AG20443 (cell line): ENCODE results near the gene IFITM1.
"Not testable (repeated sequence)": the region's sequence is repeated elsewhere in the genome, so short reads cannot be mapped to it uniquely, and the experiment has no call there.

Experiments used
- DNase-seq: peaks from one replicate; pipeline ENCODE4 v3.0.0; 2012; ENCODE audit warnings: low spot score, mixed read lengths

The IFITM1 gene

GRCh38 chr11:282630-283360, 31.0 kb upstream of the IFITM1 start:
- DNase-seq, result no peak

GRCh38 chr11:283405-284104, 30.3 kb upstream of the IFITM1 start:
- DNase-seq, result no peak

DNA sequence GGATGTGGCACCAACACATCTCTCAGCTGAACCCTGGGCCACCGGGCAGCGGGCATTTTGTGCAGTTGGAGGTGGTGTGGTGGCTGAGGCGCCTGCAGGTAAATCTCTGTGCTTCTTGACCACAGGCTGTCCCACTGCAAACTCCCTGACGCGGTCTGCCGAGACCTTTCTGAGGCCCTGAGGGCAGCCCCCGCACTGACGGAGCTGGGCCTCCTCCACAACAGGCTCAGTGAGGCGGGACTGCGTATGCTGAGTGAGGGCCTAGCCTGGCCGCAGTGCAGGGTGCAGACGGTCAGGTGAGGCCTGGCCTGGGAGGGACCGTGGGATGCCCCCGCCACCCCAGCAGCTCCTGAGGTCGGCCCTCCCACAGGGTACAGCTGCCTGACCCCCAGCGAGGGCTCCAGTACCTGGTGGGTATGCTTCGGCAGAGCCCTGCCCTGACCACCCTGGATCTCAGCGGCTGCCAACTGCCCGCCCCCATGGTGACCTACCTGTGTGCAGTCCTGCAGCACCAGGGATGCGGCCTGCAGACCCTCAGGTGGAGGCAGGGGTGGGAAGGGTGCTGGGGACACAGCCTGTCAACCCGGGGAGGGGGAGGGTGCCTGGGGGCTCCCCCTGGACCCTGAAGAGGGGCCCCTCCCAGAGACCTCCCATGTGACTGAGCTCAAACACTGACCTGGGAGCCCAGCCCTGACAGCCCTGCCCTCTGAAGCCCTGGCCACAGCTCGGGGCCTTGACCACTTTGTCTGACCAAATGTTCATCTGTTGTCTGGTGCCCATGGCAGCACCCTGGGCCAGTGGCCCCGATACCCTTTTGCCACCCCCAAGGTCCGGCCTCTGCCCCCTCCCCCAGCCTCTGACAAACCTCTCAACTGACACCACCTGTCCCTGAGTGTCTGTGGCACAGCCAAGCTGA, 29.5 kb upstream of the IFITM1 start:
- no peak for DNase-seq

- no peak for DNase-seq
Measured at GRCh38 chr11:285021-285893, 28.6 kb upstream of the IFITM1 start.

DNA sequence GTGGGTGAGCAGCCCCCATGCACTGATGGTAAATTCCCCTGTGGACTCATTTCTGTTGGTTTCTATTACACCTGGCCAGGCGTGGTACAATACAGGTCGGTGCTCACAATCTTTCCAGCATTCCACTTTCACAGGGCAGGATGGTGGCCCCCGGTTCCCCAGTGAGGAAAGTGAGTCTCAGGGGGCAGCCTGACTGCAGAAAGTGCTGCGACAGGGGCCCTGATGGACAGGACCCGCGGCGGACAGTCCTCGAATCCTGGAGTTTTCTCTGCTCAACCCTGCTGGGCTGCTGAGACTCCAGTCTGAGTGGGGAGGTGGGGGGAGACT, 28.0 kb upstream of the IFITM1 start:
- DNase-seq, result no peak

DNA sequence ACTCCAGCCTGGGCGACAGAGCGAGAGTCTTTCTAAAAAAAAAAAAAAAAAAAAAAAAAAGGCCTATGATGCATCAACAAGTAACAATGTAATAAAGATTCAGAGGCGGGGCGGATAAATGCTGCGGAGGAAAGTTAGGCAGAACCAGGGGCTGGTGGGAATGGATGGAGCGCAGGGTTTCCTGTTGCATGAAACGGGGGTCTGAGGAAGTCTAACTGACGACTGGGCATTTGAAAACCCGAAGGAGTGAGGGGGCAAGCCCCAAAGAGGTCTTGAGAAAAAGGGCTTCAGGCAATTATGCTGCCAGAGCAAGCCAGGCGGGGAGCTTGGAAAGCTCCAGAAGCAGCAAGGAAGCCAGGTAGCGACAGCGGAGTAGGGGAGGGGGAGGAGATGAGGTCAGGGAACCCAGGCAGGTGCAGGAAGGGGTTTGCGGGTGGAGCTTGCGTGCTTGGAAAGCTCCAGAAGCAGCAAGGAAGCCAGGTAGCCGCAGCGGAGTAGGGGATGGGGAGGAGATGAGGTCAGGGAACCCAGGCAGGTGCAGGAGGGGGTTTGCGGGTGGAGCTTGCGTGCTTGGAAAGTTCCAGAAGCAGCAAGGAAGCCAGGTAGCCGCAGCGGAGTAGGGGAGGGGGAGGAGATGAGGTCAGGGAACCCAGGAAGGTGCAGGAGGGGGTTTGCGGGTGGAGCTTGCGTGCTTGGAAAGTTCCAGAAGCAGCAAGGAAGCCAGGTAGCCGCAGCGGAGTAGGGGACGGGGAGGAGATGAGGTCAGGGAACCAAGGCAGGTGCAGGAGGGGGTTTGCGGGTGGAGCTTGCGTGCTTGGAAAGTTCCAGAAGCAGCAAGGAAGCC, 26.6 kb upstream of the IFITM1 start:
- DNase-seq, result not testable (repeated sequence)

DNA sequence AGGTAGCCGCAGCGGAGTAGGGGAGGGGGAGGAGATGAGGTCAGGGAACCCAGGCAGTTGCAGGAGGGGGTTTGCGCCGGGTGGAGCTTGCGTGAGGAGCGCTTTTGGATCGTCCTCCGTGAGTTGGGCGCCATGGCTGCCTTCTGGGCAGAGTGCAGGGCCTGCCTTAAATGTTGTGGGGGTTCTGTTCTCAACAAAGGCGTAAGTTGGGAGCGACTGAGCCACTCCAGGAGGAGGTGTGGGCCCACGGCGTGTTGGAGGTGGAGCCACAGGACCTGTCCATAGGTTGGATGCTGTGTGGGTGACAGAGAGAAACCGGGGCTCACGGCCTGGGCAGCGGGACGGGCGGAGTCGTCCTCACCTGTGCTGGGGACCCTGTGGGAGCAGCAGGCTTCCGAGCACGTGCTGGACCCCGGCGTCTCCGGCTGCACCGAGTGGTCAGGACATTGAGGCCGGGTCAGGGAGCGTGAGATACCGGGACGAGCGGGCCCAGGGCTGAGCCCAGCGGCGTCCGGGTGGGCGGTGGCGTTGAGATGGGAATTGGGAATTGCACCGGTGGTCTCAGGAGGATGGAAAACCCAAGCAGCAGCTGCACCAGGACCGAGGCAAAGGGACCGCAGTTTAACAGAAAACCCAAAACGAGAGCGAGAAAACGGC, 25.9 kb upstream of the IFITM1 start:
- DNase-seq, result no peak

GRCh38 chr11:288478-289397, 25.1 kb upstream of the IFITM1 start, which contains the start of gene PGGHG:
TSS of gene PGGHG (plus strand) at chr11:289126. CDS start at chr11:289817, 691 bp downstream.
- DNase-seq, result peak; percentile 96

DNA sequence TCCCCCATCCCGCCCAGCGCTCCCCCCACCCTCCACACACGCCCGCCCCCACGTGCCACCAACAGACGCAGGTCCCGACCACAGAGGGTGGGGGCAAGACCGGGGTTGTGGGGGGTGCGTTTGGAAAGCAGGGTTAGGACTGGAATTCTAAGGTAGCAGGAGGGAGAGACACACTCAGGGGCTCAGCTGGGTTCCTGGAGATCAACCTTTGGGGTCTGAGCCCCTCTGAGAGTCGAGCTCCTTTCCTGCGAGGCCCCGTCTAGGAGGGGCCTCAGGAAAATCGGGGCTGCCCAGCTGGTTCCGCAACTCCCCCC, 24.5 kb upstream of the IFITM1 start:
- no peak for DNase-seq

DNA sequence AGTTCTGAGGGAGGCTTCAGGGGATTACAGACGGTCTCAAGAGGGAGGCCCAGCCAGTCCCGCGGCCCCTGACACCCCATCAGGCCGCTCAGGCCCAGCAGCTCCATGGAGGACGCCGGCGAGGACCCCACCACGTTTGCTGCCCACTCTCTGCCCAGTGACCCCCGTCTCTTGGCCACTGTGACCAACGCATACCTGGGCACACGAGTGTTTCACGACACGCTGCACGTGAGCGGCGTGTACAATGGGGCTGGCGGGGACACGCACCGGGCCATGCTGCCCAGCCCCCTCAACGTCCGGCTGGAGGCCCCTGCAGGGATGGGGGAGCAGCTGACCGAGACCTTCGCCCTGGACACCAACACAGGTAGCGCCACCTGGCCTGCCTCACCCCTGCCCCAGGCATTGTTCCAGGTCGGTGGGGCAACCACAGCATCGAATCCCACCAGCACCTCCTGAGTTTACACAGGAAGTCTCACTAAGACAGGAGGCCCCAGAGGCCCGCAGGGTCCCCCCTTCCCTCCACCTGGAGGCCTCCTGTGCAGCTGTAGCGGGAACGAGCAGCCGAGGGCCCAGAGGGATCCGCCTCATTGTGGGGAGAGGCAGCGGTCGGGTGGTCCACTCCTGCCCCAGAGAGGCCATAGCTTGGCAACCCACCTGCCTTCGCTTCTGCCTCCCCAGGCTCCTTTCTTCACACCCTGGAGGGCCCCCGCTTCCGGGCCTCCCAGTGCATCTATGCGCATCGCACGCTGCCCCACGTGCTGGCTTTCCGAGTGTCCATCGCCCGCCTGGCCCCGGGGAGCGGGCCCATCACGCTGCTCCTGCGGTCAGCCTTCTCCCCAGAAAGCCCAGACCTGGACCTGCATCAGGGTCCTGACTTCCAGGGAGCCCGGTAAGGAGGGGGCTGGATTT, 23.9 kb upstream of the IFITM1 start:
- no peak for DNase-seq

GRCh38 chr11:290621-291231, 23.1 kb upstream of the IFITM1 start:
- DNase-seq, result no peak

GRCh38 chr11:291281-292210, 22.3 kb upstream of the IFITM1 start:
- no peak for DNase-seq

GRCh38 chr11:292211-293121, 21.4 kb upstream of the IFITM1 start:
- no peak for DNase-seq

DNA sequence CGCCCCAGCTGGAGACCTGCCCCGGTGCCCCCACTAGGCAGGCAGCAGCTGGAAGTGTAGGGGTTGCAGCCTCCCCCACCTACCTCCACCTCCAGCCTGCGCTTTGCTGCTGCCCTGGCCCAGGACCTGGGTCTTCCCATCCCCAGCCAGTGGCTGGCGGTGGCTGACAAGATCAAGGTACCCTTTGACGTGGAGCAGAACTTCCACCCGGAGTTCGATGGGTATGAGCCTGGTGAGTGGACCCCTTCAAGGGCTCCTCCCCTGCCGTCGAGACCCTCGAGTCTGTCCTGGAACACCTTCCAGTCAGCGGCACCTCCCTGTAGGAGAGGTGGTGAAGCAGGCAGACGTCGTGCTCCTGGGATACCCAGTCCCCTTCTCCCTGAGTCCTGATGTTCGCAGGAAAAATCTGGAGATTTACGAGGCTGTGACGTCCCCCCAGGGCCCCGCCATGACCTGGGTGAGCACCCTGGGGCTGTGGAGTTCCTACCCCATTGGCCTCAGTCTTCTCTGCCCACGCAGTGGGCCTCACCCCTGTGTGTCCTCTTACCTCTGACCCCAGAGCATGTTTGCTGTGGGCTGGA, 20.5 kb upstream of the IFITM1 start:
- no peak for DNase-seq
